Measurements from ENCODE around the gene XRCC2.
"Not testable (repeated sequence)": the region's sequence is repeated elsewhere in the genome, so short reads cannot be mapped to it uniquely, and the experiment has no call there.

Gene XRCC2

GRCh38 chr7:152675759-152676636 is at the start of gene XRCC2:
Gene XRCC2 (minus strand): TSS chr7:152676141. CDS start chr7:152676079, 62 bp downstream.
- H3K27me3 ChIP-seq (replicated peaks), result no peaks in the 10 kb centered on the region
- peak within 1 kb of the TSS; percentile 81 for H3K4me3 ChIP-seq (ENCODE audit: low read depth, low read length)
- TF ChIP-seq CTCF (IDR thresholded peaks at IDR 0.05; ENCODE audit: low read depth, low read length, missing control alignments), result no peak
- peak; percentile 85 for DNase-seq
- H3K36me3 ChIP-seq (replicated peaks), result no peaks in the 10 kb centered on the region
- in situ Hi-C loops (cut with HindIII; ENCODE audit: low pct_ligation_motif_present, low sequenced_read_pairs), result no loop called here
- H3K27ac ChIP-seq, result peak within 1 kb of the TSS; percentile 72

- no peak overlapping the region for H3K27ac ChIP-seq
- DNase-seq, result no peak
- H3K27me3 ChIP-seq (replicated peaks), result no peaks in the 10 kb centered on the region
- TF ChIP-seq CTCF (IDR thresholded peaks at IDR 0.05; ENCODE audit: low read depth, low read length, missing control alignments), result no peak
- H3K4me3 ChIP-seq (ENCODE audit: low read depth, low read length), result no peak overlapping the region
- no peaks in the 10 kb centered on the region for H3K36me3 ChIP-seq (replicated peaks)
- in situ Hi-C loops (cut with HindIII; ENCODE audit: low pct_ligation_motif_present, low sequenced_read_pairs), result no loop called here
Measured at GRCh38 chr7:152723364-152723763, 47.4 kb upstream of the XRCC2 start.

GRCh38 chr7:152712412-152713042 is 36.6 kb upstream of the XRCC2 start:
- H3K27ac ChIP-seq; H3K36me3 ChIP-seq (replicated peaks); H3K27me3 ChIP-seq (replicated peaks); DNase-seq; H3K4me3 ChIP-seq (ENCODE audit: low read depth, low read length); in situ Hi-C loops (cut with HindIII; ENCODE audit: low pct_ligation_motif_present, low sequenced_read_pairs): not testable (repeated sequence)

GRCh38 chr7:152711444-152711944 is 35.6 kb upstream of the XRCC2 start:
- DNase-seq, result no peak

GRCh38 chr7:152710153-152710442 is 34.2 kb upstream of the XRCC2 start:
- Histone ChIP-seq H3K36me3 (replicated peaks) (no peaks in the 10 kb centered on the region), H3K4me3 (ENCODE audit: low read depth, low read length) (no peak overlapping the region), H3K27ac (no peak overlapping the region), H3K27me3 (replicated peaks) (no peaks in the 10 kb centered on the region)
- in situ Hi-C loops (cut with HindIII; ENCODE audit: low pct_ligation_motif_present, low sequenced_read_pairs), result no loop called here
- TF ChIP-seq CTCF (IDR thresholded peaks at IDR 0.05; ENCODE audit: low read depth, low read length, missing control alignments), result no peak
- no peak for DNase-seq

More at GRCh38 chr7:152711444-152711944, 35.6 kb upstream of the XRCC2 start:
- H3K36me3 ChIP-seq (replicated peaks), result no peaks in the 10 kb centered on the region
- in situ Hi-C loops (cut with HindIII; ENCODE audit: low pct_ligation_motif_present, low sequenced_read_pairs), result no loop called here
- no peak for TF ChIP-seq CTCF (IDR thresholded peaks at IDR 0.05; ENCODE audit: low read depth, low read length, missing control alignments)
- H3K27me3 ChIP-seq (replicated peaks), result no peaks in the 10 kb centered on the region
- no peak overlapping the region for H3K4me3 ChIP-seq (ENCODE audit: low read depth, low read length)
- no peak overlapping the region for H3K27ac ChIP-seq

Measured in brain microvascular endothelial cell (primary cell).